Erythroblast (primary cell): ENCODE measurements around the gene ARSK.

Source experiments
- GATA1 ChIP-seq: IDR thresholded peaks from 2 replicates; pipeline ENCODE4 v1.6.1; 2011; ENCODE audit warnings: low read depth, mild to moderate bottlenecking, control low read depth, low read length, moderate library complexity
- POLR2A ChIP-seq: IDR thresholded peaks from 2 replicates; pipeline ENCODE4 v1.6.1; 2011; ENCODE audit warnings: mild to moderate bottlenecking, low read length

DNA sequence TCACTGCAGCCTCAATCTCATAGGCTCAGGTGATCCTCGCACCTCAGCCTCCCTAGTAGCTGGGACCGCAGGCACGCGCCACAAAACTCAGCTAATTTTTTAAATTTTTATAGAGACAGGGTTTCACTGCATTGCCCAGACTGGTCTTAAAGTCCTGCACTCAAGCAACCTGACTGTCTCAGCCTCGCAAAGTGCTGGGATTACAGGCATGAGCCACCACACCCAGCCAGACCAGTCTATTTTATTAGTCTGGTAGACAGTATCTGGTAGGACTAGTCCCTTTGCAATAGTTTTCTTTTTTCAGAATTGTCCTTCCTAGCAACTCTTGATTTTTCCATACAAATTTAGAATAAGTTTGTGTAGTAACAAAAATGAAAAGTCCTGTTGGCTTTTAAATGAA lies 50.9 kb downstream of the ARSK start:
- no peak for TF ChIP-seq POLR2A
- no peak for TF ChIP-seq GATA1
